ENCODE measurements around the gene STRN3. TPM values are rescaled to one million over a fixed set of nuclear protein-coding genes. Genes with fewer than 3 reads are reported as not detected.
"Not testable (repeated sequence)": the region's sequence is repeated elsewhere in the genome, so short reads cannot be mapped to it uniquely, and the experiment has no call there.

STRN3 gene
- total RNA-seq, 1 experiment from 2014 or later, result 34.4 TPM

DNA sequence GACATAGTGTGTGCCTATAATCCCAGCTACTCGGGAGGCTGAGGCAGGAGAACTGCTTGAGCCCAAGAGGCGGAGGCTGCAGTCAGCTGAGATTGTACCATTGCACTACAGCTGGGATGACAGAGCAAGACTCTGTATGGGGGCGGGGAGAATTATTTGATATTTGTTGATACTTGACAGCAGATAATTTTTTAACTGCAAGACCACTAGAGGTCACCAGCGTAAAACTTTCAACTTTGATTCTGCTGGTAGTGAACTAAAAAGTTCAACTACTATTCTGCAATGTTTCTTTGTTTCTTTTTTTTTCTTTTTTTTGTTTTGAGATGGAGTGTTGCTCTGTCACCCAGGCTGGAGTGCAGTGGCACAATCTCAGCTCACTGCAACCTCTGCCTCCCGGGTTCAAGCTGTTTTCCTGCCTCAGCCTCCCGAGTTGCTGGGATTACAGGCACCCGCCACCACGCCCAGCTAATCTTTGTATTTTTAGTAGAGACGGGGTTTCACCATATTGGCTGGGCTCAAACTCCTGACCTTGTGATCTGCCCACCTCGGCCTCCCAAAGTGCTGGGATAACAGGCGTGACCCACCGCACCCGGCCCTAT, 46.0 kb downstream of the STRN3 start:
- BruUV-seq (replicated peaks); H3K9me3 Mint-ChIP-seq (ENCODE audit: low read depth, unreplicated experiment); H3K36me3 Mint-ChIP-seq (ENCODE audit: insufficient read depth, unreplicated experiment); H3K4me3 Mint-ChIP-seq (ENCODE audit: low read depth, unreplicated experiment); H3K27ac Mint-ChIP-seq (ENCODE audit: unreplicated experiment); H3K27me3 Mint-ChIP-seq (ENCODE audit: unreplicated experiment): not testable (repeated sequence)
- peak; percentile 55 for DNase-seq
- CTCF ChIA-PET, result interaction anchor here (1.0 to 1.6 kb wide), 3 partner anchors 46 to 148 kb away, joined by 3 to 5 read pairs (median 3); partner anchors contain the start of gene STRN3
- TF ChIP-seq, protein P1, sequence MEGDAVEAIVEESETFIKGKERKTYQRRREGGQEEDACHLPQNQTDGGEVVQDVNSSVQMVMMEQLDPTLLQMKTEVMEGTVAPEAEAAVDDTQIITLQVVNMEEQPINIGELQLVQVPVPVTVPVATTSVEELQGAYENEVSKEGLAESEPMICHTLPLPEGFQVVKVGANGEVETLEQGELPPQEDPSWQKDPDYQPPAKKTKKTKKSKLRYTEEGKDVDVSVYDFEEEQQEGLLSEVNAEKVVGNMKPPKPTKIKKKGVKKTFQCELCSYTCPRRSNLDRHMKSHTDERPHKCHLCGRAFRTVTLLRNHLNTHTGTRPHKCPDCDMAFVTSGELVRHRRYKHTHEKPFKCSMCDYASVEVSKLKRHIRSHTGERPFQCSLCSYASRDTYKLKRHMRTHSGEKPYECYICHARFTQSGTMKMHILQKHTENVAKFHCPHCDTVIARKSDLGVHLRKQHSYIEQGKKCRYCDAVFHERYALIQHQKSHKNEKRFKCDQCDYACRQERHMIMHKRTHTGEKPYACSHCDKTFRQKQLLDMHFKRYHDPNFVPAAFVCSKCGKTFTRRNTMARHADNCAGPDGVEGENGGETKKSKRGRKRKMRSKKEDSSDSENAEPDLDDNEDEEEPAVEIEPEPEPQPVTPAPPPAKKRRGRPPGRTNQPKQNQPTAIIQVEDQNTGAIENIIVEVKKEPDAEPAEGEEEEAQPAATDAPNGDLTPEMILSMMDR (IDR thresholded peaks at IDR 0.05; ENCODE audit: unreplicated experiment), result peak; percentile 41
- intact Hi-C loops (cut with micrococcal nuclease; ENCODE audit: unreplicated experiment), result loop anchor here (1.0 to 5.0 kb wide), 3 partner anchors 47 to 377 kb away; partner anchors contain the start of genes AP4S1 and STRN3
- peaks cover 14% of the 10 kb centered on the region for H3K4me1 Mint-ChIP-seq (ENCODE audit: low read depth, unreplicated experiment)

DNA sequence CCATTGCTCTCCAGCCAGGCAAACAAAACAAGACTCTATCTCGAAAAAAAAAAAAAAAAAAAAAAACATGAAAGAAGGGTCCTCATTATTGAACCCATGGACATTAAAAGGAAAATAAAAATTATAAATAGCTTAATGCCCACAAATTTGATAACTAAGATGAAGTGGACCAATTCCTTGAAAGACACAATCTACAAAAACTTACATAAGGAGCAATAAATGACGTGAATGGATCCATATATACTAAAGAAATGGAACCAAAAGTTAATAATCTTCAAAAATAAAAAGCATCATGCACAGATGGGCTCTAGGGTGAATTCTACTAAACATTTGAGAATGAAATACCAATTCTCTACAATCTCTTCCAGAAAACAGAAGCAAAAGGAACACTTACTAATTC, 48.4 kb downstream of the STRN3 start:
- no peak overlapping the region for H3K27ac Mint-ChIP-seq (ENCODE audit: unreplicated experiment)
- DNase-seq, result no peak
- H3K9me3 Mint-ChIP-seq (ENCODE audit: low read depth, unreplicated experiment), result no peaks in the 10 kb centered on the region
- intact Hi-C loops (cut with micrococcal nuclease; ENCODE audit: unreplicated experiment), result no loop called here
- no TSS peak for BruUV-seq (replicated peaks)
- TF ChIP-seq, protein P1 (IDR thresholded peaks at IDR 0.05; ENCODE audit: unreplicated experiment), result no peak
- H3K36me3 Mint-ChIP-seq (ENCODE audit: insufficient read depth, unreplicated experiment), result no peaks in the 10 kb centered on the region
- no peaks in the 10 kb centered on the region for H3K27me3 Mint-ChIP-seq (ENCODE audit: unreplicated experiment)
- no peak overlapping the region for H3K4me3 Mint-ChIP-seq (ENCODE audit: low read depth, unreplicated experiment)
- peaks cover 36% of the 10 kb centered on the region for H3K4me1 Mint-ChIP-seq (ENCODE audit: low read depth, unreplicated experiment)
- CTCF ChIA-PET, result interaction anchor here (1.1 kb wide), 1 partner anchor 10 kb away, joined by 3 read pairs; no protein-coding TSS in a partner anchor

DNA sequence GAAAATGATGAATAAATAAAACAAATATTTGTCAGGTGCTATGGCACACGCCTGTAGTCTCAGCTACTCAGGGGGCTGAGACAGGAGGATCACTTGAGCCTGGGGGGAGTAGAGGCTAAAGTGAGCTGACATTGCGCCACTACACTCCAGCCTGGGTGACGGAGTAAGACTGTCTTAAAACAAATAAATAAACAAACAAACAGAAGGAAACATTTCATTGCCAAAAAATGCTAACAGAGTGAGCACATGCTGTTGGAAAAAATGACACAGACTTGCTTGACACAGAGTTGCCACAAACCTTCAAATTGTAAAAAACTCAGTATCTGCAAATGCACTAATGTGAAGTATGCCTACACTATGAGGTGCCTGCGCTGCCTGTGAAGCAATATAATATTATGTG, 51.6 kb downstream of the STRN3 start:
- intact Hi-C loops (cut with micrococcal nuclease; ENCODE audit: unreplicated experiment), result no loop called here
- CTCF ChIA-PET, result no interaction called here
- DNase-seq, result no peak
- TF ChIP-seq, protein P1 (IDR thresholded peaks at IDR 0.05; ENCODE audit: unreplicated experiment), result no peak
- H3K27me3 Mint-ChIP-seq (ENCODE audit: unreplicated experiment), result no peaks in the 10 kb centered on the region
- no peak overlapping the region for H3K27ac Mint-ChIP-seq (ENCODE audit: unreplicated experiment)
- no TSS peak for BruUV-seq (replicated peaks)
- H3K4me3 Mint-ChIP-seq (ENCODE audit: low read depth, unreplicated experiment), result no peak overlapping the region
- no peaks in the 10 kb centered on the region for H3K36me3 Mint-ChIP-seq (ENCODE audit: insufficient read depth, unreplicated experiment)
- peaks cover 47% of the 10 kb centered on the region for H3K4me1 Mint-ChIP-seq (ENCODE audit: low read depth, unreplicated experiment)
- no peaks in the 10 kb centered on the region for H3K9me3 Mint-ChIP-seq (ENCODE audit: low read depth, unreplicated experiment)

DNA sequence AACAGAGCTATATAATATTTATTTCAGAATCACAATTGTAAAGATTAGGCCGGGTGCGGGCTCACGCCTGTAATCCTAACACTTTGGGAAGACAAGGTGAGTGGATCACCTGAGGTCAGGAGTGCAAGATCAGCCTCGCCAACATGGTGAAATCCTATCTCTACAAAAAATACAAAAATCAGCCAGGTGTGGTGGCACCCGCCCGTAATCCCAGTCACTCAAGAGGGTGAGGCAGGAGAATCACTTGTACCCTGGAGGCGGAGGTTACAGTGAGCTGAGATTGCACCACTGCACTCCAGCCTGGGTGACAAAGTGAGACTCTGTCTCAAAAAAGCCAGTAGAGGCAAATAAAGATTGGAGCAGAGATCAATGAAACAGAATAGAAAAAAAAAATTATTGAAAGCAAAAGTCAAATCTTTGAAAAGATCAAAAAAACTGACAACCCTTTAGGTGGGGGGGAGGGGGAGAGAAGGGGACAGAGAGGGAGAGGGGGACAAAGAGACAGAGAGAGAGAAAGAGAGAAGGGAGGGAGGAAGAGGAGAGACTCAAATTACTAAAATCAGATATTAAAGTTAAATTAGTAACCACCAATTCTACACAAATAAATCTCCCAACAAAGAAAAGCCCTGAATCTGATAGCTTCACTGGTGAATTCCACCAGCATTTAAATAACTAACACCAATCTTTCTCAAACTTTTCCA, 53.1 kb downstream of the STRN3 start:
- no TSS peak for BruUV-seq (replicated peaks)
- Mint-ChIP-seq H3K27ac (ENCODE audit: unreplicated experiment) (no peak overlapping the region), H3K4me1 (ENCODE audit: low read depth, unreplicated experiment) (peaks cover 47% of the 10 kb centered on the region), H3K36me3 (ENCODE audit: insufficient read depth, unreplicated experiment) (no peaks in the 10 kb centered on the region), H3K9me3 (ENCODE audit: low read depth, unreplicated experiment) (no peaks in the 10 kb centered on the region), H3K27me3 (ENCODE audit: unreplicated experiment) (no peaks in the 10 kb centered on the region), H3K4me3 (ENCODE audit: low read depth, unreplicated experiment) (no peak overlapping the region)
- CTCF ChIA-PET, result interaction anchor here (0.6 kb wide), 1 partner anchor 485 kb away, joined by 7 read pairs; no protein-coding TSS in a partner anchor
- intact Hi-C loops (cut with micrococcal nuclease; ENCODE audit: unreplicated experiment), result no loop called here
- TF ChIP-seq, protein P1 (IDR thresholded peaks at IDR 0.05; ENCODE audit: unreplicated experiment), result no peak
- DNase-seq, result no peak

DNA sequence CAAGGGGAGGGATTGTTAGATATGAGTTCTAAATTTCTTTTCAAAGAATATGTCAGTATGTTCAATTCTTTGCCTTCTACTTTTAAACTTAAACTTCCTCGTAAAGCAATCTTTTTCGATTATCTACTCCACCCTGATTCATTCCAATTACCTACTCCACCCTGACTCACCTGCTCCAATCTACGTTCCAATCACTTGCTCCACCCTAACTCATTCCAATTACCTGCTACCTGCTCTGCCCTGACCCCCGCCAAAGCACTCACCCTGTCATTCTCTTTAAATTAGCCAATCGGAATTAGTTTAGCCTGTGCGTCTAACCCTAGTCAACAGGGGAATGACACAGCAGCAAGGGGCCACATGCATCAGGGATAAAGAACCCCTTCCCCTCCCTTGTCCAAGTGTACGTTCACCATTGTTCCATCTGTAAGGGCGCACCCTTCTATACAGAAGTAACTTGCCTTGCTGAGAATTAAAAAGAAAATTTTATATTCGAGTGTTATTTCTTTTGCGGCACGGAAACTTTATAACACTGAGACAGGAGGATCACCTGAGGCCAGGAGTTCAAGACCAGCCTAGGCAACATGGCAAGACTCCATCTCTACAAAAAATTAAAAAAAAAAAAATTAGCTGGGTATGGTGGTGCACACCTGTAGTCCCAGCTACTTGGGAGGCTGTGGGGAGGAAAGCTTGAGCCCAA, 54.0 kb downstream of the STRN3 start:
- H3K4me3 Mint-ChIP-seq (ENCODE audit: low read depth, unreplicated experiment), result peak overlapping the region; percentile 23
- H3K36me3 Mint-ChIP-seq (ENCODE audit: insufficient read depth, unreplicated experiment); BruUV-seq (replicated peaks): not testable (repeated sequence)

More for the DNA sequence above, 54.0 kb downstream of the STRN3 start:
- H3K9me3 Mint-ChIP-seq (ENCODE audit: low read depth, unreplicated experiment); DNase-seq; intact Hi-C loops (cut with micrococcal nuclease; ENCODE audit: unreplicated experiment); H3K27me3 Mint-ChIP-seq (ENCODE audit: unreplicated experiment): not testable (repeated sequence)
- peaks cover 47% of the 10 kb centered on the region for H3K4me1 Mint-ChIP-seq (ENCODE audit: low read depth, unreplicated experiment)
- CTCF ChIA-PET, result interaction anchor here (0.6 kb wide), 1 partner anchor 95 kb away, joined by 4 read pairs; no protein-coding TSS in a partner anchor
- peak overlapping the region; percentile 66 for H3K27ac Mint-ChIP-seq (ENCODE audit: unreplicated experiment)

Data from Calu3 (cell line).